Stimulated activated naive CD8-positive, alpha-beta T cell treated with anti-CD3 and anti-CD28 coated beads, Interleukin-15, amount 100 ng/mL, for 72 hours (primary cell): ENCODE data around the gene DENND1B.

Experiments used
- ATAC-seq: fragments of 150-1000 bp; cut with Tn5 transposase; 2 replicates; pipeline ENCODE4 v1.10.0; 2021; ENCODE audit warnings: mild to moderate bottlenecking, moderate library complexity
- DNase-seq, 2 donors: peaks; one replicate each; pipeline ENCODE4 v3.0.0; 2021 to 2022
- H3K27ac Mint-ChIP-seq, 2 donors: one replicate each; pipeline ENCODE4 v1.8.0; 2022; ENCODE audit warnings: mild to moderate bottlenecking in 2 of 2, mixed read lengths in 2 of 2, moderate library complexity in 2 of 2
- H3K27me3 Mint-ChIP-seq: one replicate; pipeline ENCODE4 v1.8.0; 2022; ENCODE audit warnings: mixed read lengths
- H3K4me1 Mint-ChIP-seq: one replicate; pipeline ENCODE4 v1.8.0; 2022; ENCODE audit warnings: mild to moderate bottlenecking, mixed read lengths
- H3K4me3 Mint-ChIP-seq, 2 donors: one replicate each; pipeline ENCODE4 v1.8.0; 2022; ENCODE audit warnings: mild to moderate bottlenecking in 2 of 2, mixed read lengths in 2 of 2, moderate library complexity in 1 of 2
- H3K9me3 Mint-ChIP-seq, 2 donors: one replicate each; pipeline ENCODE4 v1.8.0; 2022; ENCODE audit warnings: mixed read lengths in 2 of 2

Gene DENND1B, protein sequence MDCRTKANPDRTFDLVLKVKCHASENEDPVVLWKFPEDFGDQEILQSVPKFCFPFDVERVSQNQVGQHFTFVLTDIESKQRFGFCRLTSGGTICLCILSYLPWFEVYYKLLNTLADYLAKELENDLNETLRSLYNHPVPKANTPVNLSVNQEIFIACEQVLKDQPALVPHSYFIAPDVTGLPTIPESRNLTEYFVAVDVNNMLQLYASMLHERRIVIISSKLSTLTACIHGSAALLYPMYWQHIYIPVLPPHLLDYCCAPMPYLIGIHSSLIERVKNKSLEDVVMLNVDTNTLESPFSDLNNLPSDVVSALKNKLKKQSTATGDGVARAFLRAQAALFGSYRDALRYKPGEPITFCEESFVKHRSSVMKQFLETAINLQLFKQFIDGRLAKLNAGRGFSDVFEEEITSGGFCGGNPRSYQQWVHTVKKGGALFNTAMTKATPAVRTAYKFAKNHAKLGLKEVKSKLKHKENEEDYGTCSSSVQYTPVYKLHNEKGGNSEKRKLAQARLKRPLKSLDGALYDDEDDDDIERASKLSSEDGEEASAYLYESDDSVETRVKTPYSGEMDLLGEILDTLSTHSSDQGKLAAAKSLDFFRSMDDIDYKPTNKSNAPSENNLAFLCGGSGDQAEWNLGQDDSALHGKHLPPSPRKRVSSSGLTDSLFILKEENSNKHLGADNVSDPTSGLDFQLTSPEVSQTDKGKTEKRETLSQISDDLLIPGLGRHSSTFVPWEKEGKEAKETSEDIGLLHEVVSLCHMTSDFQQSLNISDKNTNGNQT

DNA sequence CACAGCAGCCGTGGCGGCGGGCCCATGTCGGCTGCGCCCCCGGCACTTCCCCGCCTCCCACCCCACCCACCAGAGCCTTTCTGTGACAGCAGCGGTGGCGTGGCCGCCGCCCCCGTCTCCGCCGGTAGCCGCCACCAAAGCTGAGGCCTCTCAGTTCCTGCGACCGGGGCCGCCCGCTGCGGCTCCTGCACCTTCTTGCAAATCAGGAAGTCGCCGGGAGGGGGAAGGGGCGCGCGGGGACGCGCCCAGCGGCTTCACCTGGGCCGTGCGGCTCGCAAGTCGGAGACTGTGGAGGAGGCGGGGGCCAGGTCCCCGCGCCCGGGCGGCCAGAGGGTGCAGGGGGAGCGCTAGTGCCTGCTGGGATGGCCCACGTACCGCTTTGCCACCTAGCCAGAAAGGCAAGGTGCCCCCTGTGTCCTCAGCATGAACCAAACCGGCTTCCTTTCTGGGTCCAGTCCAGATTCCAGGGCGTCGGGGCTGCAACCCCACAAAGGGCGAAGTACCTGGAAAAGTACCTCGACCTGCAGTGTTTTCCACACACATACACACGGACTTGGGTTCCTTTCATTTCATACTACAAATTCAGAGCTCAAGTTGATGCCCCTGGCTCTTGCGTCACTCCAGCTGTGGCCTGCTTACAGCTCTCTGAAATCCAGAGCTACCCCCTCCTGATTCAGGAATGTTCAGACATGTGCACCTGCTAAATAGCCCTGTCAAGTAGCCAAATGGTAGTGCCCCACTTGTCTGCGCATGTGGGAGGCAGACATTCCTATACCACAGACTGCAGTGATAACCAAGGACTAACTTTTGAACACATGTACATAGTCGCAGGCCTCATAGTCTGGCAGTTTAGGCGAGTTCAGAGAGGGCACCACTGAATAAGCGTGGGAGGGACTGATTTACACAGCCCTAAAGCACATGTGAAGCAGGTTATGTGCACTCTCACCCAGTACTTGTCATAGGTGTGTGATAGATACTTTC, at the start of gene DENND1B:
TSS of gene DENND1B (minus strand) at position 199 of the 981 bp plus-strand sequence. CDS start 325 bp downstream, outside the sequence.
- H3K9me3 Mint-ChIP-seq: peaks cover 0 to 5% of the 10 kb centered on the region in 2 donors
- peak within 1 kb of the TSS; percentile 86 to 88 for H3K4me3 Mint-ChIP-seq
- ATAC-seq: peak; percentile 77
- peak within 1 kb of the TSS; percentile 97 to 99 for H3K27ac Mint-ChIP-seq
- peaks cover 67% of the 10 kb centered on the region for H3K4me1 Mint-ChIP-seq
- DNase-seq: peak; percentile 86 to 89
- H3K27me3 Mint-ChIP-seq: no peaks in the 10 kb centered on the region

DNA sequence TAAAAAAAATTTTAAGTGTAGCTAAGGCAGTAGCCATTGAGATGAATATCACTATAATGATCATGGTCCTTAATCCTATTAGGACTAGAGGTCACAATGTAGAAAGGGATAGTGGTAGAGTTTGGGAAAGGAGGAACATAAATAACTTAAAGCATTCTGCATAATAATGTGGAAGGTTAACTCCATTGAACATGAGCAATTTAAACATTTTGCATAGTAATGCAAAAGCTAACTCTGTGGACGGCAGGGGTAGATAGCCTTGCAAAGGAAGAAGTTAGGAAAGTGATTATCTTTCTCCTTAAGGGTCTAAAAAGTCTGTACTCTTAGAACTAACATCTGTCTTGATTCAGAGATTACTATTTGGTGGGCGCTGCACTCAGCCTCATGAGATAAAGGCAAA, 39.0 kb upstream of the DENND1B start:
- Mint-ChIP-seq H3K9me3 (no peaks in the 10 kb centered on the region), H3K4me1 (no peaks in the 10 kb centered on the region), H3K27ac (no peak overlapping the region), H3K4me3 (no peak overlapping the region), H3K27me3 (no peaks in the 10 kb centered on the region)
- no peak for DNase-seq
- ATAC-seq: no peak

DNA sequence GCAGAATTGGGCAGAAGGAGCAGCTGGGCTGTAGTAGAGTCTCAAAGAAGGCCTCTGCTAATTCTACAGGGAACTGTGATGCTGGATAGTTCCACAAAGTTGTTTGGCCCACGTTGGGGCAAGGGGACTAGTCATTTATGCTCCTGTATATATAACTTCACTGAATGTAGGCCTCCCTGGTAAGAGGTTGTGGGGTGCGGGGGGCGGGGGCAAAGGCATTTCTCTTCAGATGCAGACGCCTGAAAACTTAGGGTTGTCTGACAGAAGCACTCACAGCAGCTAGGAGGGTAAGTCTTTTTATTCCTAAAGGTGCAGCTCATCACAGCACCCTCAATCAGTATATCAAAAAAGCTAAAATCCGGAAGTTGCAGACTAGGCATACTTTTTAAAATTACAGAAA, 38.5 kb upstream of the DENND1B start:
- Mint-ChIP-seq H3K27me3 (no peaks in the 10 kb centered on the region), H3K9me3 (no peaks in the 10 kb centered on the region), H3K27ac (no peak overlapping the region), H3K4me1 (no peaks in the 10 kb centered on the region), H3K4me3 (no peak overlapping the region)
- no peak for DNase-seq
- ATAC-seq: no peak

DNA sequence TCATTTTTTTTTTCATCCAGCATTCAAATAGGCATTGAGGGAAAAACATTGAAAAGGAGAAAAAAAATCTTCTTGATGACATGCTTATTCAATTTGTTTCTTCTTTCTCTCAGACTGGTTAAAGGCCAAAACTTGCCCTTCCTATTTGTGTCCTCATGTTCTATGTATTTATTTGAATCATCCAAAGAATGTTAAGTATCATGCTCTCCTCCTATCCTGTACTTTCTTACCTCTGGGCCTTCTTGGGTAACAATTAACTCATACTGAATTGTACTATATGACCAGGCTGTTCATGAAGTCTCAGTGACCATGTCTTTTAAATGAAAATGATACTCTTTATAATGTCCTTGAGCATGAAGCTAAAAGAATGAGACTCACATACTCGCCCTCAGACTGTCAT, 36.5 kb upstream of the DENND1B start:
- no peaks in the 10 kb centered on the region for H3K4me1 Mint-ChIP-seq
- DNase-seq (no peak), ATAC-seq (no peak)
- H3K4me3 Mint-ChIP-seq: no peak overlapping the region
- H3K9me3 Mint-ChIP-seq: no peaks in the 10 kb centered on the region
- H3K27ac Mint-ChIP-seq: no peak overlapping the region
- no peaks in the 10 kb centered on the region for H3K27me3 Mint-ChIP-seq

DNA sequence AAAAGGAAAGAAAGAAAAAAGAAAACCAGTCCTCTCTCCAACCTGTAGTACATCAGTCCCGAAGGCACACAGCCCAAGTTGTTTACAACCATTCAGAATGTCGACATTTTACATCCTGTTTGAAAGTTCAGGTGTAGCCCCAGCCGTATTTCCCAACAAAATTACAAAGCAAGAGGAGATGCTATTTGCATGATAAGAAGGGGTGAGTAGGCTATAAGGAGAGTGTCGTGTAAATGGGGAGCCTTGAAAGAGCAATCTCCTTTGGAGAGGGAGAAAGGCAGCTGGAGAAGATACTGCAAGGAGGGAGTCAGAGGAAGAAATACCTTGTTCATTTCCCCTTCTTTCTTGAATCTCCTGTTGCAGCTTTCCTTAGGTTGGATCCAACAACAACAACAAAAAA, 35.5 kb upstream of the DENND1B start:
- H3K9me3 Mint-ChIP-seq: no peaks in the 10 kb centered on the region
- no peaks in the 10 kb centered on the region for H3K27me3 Mint-ChIP-seq
- no peak for DNase-seq
- H3K27ac Mint-ChIP-seq: no peak overlapping the region
- no peaks in the 10 kb centered on the region for H3K4me1 Mint-ChIP-seq
- ATAC-seq: no peak
- no peak overlapping the region for H3K4me3 Mint-ChIP-seq

DNA sequence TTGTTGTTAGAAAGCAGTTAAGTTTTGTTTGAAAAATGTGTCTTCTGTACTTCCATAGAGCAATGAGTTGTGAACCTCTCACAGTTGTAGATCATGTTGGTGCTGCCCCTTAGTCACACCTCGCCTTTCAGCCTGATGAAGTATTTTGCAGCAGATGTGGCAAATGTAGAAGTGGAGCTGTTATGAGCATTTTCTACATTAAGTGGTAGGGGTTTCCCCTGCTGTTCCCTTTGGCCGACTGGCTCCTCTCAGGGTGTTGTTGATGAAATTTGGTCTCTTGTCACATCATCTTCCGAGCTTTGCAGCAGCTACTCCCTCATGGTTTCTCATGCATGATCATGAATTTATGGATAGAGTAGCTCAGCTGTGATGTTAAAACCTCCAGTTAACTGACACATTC, 33.6 kb upstream of the DENND1B start:
- no peak overlapping the region for H3K4me3 Mint-ChIP-seq

DNA sequence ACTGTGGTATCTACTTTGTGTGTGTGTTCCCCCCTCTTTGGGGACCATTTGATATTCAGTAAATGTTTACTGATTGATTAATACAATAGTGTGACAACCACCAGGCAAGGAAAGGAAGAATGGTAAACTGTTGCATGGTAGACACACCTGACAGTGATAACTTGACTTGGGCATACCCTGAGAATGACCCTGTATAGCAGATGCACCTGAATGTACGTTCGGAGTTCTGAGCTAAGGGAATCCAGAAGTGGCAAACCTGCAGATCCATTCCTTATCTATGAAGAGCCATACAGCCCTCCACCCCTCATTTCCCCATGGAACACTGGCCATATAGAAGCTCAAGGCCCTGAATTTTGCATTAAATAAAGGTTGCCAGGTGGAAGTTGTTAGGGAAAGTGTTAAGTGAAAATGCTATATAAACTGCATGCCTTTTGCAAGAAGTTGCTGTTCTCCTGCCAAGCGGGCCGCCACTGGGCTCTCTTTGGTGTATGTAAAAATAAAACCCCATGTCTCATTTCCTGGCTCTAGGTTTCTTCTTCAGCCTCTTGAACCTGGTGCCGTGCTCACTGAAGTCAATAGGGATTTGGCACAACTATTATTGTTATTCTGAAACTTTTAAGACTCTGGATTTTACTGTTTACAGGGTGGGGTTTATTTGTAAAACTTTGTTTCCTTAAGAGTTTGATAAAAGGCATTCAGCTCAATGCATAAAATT, 32.6 kb upstream of the DENND1B start:
- Mint-ChIP-seq H3K4me3 (no peak overlapping the region), H3K4me1 (no peaks in the 10 kb centered on the region), H3K9me3 (no peaks in the 10 kb centered on the region), H3K27me3 (no peaks in the 10 kb centered on the region), H3K27ac (no peak overlapping the region)
- no peak for ATAC-seq
- DNase-seq: no peak

More for the DNA sequence above, 33.6 kb upstream of the DENND1B start:
- ATAC-seq (no peak), DNase-seq (no peak)
- no peaks in the 10 kb centered on the region for H3K27me3 Mint-ChIP-seq
- H3K27ac Mint-ChIP-seq: no peak overlapping the region
- no peaks in the 10 kb centered on the region for H3K9me3 Mint-ChIP-seq
- H3K4me1 Mint-ChIP-seq: no peaks in the 10 kb centered on the region

DNA sequence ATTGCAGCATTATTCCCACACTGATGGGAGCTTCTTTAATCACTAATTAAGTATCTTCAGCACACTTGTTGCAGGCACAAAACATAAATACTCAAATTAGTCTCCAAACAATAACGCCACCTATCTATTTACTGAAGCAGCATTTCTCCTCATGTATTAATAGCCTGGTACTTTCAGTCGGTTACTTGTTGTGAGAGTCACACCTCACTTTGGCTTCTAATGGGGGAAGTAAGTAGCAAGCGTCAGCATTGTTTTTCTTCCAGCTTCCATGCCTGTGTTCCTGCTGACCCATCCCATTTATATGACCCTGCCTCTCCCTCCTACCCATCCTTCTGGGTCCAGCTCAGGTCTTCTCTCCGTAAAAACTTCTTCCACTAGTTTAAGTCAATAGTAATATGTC, 31.9 kb upstream of the DENND1B start:
- H3K27me3 Mint-ChIP-seq: no peaks in the 10 kb centered on the region
- H3K9me3 Mint-ChIP-seq: peaks cover 0 to 1% of the 10 kb centered on the region in 2 donors
- no peak overlapping the region for H3K27ac Mint-ChIP-seq
- DNase-seq: no peak
- no peak for ATAC-seq
- no peaks in the 10 kb centered on the region for H3K4me1 Mint-ChIP-seq
- H3K4me3 Mint-ChIP-seq: no peak overlapping the region

DNA sequence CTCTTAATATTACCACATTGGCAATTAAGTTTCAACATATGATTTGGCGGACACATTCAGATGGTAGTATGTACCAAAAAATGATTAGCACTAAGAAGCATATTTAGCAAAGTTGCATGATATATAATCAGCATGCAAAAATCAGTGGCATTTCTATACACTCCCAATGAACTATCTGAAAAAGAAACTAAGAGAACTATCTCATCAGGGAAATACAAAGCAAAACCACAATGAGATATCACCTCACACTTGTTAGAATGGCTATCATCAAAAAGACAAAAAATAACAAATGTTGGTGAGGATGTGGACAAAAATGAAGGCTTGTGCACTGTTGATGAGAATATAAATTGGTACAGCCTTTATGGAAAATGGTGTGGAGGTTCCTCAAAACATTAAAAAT, 31.4 kb upstream of the DENND1B start:
- ATAC-seq: no peak
- Mint-ChIP-seq H3K4me1 (no peaks in the 10 kb centered on the region), H3K9me3 (peaks cover 0 to 6% of the 10 kb centered on the region in 2 donors), H3K4me3 (no peak overlapping the region), H3K27ac (no peak overlapping the region), H3K27me3 (no peaks in the 10 kb centered on the region)
- DNase-seq: no peak

DNA sequence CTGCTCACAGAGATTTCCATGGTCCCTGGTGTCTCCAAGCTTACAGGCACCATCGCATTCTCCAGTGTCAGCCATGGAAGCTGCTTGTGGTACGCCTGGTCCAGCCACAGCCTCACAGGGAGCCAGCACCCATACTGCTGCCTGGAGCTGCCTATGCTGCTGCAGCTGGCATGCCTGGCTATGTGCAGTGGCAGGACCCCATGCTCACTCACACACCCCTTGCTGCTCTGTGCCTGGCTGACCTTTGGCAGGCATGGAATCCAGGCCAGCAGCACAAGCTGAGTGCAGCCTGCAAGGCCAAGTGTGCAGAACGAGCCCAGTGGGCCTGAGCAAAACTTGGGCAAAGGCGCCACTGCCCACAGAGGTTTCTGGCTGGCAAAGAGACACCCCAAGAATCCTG, 26.4 kb upstream of the DENND1B start:
- Mint-ChIP-seq H3K27me3 (no peaks in the 10 kb centered on the region), H3K27ac (no peak overlapping the region), H3K4me3 (no peak overlapping the region), H3K9me3 (peaks cover 7 to 39% of the 10 kb centered on the region in 2 donors), H3K4me1 (no peaks in the 10 kb centered on the region)
- ATAC-seq: no peak
- DNase-seq: no peak

DNA sequence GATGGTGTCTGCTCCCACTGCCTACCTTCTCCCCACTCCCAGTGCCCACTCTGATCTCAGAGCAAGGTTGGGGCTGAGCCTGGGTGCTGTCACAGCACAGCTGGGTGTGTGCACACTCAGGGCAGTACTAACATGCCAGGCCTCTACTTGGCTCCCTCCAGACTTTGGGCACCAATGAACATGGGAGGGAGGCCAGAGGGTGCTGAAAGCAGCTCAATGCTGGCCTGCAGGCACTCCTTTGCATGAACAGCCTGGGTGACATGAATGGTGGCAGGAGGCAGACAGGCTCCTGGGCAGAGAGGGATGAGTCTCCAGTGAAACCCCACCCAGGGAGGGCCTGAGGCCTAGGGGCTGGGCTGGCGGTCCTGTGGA, 25.8 kb upstream of the DENND1B start:
- DNase-seq (no peak), ATAC-seq (no peak)
- Mint-ChIP-seq H3K9me3 (peaks cover 13 to 45% of the 10 kb centered on the region in 2 donors), H3K27me3 (no peaks in the 10 kb centered on the region), H3K4me3 (no peak overlapping the region), H3K4me1 (no peaks in the 10 kb centered on the region), H3K27ac (no peak overlapping the region)

DNA sequence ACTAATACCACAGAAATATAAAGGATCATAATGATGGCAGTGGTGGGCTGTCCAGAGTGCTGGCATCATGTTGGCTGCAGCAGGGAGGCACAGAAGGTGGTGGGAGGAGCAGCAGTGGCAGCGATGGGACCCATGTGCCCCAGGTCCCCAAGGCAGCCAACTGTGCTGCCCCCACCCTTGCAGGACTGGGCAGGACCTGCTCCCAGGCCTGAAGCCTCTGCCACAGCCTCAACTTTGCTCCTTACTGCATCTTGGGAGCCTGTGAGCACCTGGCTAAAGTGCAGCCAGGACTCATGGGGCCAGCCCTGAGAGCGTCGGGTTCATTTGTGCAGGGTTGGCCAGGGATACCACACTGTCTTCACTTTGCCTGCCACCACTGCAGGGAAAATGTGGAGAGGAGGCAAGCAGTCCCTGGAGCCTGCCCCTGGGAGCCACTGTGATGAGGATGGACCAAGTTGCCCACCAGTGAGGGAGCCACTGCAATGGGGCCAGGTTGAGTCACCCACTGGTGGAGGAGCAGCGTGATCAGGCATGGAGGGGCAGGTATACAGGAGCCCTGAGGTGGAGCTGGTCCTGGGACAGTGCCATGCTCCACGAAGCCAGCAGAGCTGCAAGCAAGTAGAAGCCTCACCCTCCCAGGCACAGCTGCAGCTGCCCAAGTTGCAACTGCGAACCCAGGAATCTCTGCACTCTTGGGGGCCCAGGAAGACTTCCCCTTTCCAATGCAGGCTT, 25.3 kb upstream of the DENND1B start:
- ATAC-seq (peak; percentile 28), DNase-seq (no peak)
- H3K27ac Mint-ChIP-seq: no peak overlapping the region
- peaks cover 19 to 51% of the 10 kb centered on the region in 2 donors for H3K9me3 Mint-ChIP-seq
- H3K4me3 Mint-ChIP-seq: no peak overlapping the region
- H3K27me3 Mint-ChIP-seq: no peaks in the 10 kb centered on the region
- no peaks in the 10 kb centered on the region for H3K4me1 Mint-ChIP-seq

DNA sequence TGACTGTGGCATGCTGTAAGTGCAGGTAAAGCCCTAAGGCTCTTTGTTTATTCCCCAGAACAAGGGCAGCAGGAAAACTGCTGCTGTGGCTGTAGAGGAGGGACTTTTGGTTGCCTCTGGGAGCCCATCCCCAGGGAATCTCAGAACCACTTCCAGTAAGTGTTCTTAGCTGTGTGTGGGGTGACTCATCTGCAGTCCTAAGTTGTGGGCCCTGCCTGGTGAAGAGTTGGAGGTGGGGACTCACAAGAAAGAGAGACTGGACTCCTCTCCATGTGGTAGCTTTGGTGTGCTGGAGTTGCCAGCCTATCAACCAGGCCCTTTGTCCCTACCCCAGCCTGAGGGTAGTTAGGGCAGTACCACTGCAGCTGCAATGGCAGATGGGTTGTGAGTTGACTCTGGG, 24.0 kb upstream of the DENND1B start:
- no peak for DNase-seq
- no peak for ATAC-seq
- no peak overlapping the region for H3K27ac Mint-ChIP-seq
- H3K9me3 Mint-ChIP-seq: peaks cover 19 to 52% of the 10 kb centered on the region in 2 donors
- H3K4me1 Mint-ChIP-seq: no peaks in the 10 kb centered on the region
- no peaks in the 10 kb centered on the region for H3K27me3 Mint-ChIP-seq
- no peak overlapping the region for H3K4me3 Mint-ChIP-seq

DNA sequence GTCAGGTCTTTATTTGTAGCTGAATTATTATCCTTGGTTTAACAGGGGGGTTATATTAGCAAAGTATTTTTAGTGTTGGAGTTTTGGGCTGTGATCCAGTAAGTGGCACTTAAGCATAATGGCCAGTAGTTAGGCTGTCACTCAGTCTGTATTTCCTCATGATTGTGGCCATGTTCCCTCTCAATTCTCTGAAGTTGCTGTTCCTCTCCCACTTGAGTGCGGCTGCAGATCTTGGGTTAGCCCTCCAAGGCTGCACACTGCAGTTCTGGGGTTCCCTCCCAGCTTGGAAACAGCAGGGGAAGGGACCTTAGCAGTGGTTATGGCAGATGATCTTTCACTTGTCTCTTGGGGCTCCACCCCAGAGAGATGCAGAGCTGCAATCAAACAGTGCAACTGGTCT, 23.2 kb upstream of the DENND1B start:
- H3K9me3 Mint-ChIP-seq: peaks cover 19 to 52% of the 10 kb centered on the region in 2 donors
- no peak for DNase-seq
- H3K27me3 Mint-ChIP-seq: no peaks in the 10 kb centered on the region
- H3K27ac Mint-ChIP-seq: peak overlapping the region in 1 of 2 donors; percentile 36
- H3K4me3 Mint-ChIP-seq: no peak overlapping the region
- no peaks in the 10 kb centered on the region for H3K4me1 Mint-ChIP-seq
- no peak for ATAC-seq
